ENCODE measurements around the gene TGFBR3L. TPM values are rescaled to one million over a fixed set of nuclear protein-coding genes. Genes with fewer than 3 reads are reported as not detected.

TGFBR3L gene
- total RNA-seq = 4.3 and 5.5 TPM in 2 replicates

DNA sequence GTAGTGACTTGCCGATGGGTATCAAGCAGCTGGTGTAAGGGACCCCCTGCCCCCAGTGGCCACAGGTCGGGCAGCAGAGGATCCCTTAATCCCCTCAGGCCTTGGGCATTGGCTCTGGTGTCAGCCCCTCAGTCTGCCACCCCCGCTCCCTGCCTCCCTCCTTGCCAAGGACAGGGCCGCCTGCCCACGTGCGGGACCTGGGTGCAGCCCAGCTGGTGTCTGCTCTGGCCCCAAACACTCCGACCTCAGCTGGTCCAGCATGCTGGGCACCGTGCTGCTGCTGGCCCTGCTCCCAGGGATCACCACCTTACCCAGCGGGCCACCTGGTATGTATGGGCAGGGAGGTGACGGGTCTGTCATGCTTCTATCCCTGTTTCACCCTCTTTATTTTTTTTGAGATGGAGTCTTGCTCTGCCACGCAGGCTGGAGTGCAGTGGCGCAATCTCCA is at the start of gene TGFBR3L:
Gene TGFBR3L (plus strand): TSS at position 233 of the 448 bp plus-strand sequence.

DNA sequence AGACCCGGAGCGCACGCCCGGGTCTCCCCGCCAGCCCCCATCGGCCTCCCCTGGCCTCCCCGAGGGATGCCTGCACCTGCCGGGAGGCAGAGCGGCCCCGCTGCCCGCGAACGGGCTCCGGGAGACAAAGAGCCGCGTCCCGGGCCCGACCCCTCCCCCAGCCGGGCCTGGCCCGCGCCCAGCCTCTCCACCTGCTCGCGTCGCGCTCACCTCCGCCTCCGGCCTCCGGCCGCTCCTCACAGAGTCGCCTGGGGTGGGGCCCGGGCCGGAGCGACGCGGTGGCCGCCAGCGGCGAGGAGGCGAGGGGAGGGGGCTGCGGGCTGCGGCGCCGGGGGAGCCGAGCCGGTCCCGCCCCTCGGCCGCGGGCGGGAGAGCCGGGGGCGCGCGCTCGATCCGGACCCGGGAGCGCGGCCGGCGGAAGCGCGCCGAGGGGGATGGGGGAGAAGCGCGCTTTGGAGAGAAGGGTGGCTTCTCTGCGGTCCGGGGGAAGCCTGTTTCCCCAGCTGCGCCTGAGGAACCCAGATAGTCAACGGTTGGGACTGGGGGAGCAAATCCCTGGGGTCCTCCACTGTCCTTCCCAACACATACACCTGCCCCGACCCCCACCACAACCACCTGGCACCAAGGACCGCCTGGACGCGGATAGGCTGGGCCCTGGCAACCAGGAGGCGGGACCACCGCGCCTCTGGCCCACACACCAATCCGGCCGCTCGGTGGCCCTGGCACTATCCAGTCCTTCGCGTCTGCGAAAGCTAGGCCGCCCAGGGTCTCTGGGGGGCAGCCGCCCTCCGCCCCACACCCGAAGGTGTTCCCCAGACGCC is 40.3 kb upstream of the TGFBR3L start, which contains the start of gene PRR36:
Gene PRR36 (minus strand): TSS at position 315 of the 821 bp plus-strand sequence. CDS start 701 bp downstream, outside the sequence.

DNA sequence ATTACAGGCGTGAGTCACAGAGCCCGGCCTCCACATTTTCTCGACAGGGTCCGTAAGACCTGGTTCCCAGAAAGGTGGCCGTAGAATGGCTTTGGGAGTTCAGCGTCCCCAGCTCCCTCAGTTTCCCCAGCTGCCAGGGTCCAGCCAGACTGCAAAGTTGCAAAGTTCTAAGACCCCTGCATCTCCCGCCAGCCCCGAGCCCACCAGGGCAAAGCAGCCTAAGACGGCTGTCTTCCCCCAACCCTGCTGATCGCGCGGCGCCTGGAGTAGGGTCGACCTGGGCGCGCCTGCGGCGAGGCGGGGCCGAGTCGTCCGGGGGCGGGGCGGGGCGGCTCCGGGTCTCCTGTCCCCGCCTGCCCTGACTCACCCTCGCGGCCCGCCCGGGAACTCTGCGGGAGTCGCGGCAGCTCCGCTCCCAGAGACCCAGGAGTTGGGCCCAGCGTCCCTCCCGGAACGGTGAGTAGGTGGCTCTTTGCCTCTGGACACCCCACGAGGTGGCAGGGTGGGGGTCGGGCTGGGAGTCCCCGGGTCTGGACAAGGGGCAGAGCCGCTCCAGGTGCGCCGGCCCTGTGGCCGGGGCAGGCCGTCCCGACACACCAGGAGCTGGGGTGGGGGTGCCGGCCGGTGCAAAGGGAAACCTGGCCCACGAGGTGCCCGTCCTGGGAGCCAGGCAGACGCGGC is 26.3 kb upstream of the TGFBR3L start, which contains the start of gene LRRC8E:
Gene LRRC8E (plus strand): TSS at position 366 of the 681 bp plus-strand sequence. CDS start 7,094 bp downstream, outside the sequence.

DNA sequence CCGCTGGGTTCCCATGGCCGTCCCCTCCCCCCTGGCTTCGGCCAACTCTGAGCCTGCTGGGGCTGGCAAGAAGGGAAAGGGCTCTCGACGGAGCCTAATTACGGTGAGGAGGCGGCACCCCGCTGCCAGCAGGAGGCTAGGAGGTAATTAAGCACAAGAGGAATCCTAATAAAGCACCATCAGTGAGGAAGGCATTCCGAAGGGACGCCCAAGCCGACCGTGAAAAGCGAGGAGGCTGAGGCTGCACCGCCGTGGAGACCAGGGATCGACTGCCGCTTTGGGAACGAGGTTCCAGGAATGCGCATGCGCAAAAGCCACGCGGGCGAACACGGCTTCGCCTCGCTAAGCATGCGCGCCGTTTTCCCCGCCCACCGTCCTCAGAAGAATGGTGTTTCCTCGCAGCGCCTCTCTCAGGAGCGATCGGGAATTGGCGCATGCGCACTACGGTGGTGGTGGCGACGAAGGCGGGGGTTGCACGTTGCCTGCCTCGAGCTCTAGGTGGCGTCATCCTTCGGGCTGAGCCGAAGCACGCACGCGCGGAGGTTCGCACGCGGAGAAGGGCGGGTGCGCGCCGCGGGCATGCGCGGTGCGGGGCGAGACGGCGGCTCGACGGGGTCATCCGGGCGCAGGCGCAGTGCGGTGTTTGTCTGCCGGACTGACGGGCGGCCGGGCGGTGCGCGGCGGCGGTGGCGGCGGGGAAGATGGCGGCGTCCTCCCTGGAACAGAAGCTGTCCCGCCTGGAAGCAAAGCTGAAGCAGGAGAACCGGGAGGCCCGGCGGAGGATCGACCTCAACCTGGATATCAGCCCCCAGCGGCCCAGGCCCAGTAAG is 11.2 kb upstream of the TGFBR3L start, which contains the start of gene MAP2K7:
Gene MAP2K7 (plus strand): TSS at position 634 of the 830 bp plus-strand sequence. CDS start 68 bp downstream, at position 702.

DNA sequence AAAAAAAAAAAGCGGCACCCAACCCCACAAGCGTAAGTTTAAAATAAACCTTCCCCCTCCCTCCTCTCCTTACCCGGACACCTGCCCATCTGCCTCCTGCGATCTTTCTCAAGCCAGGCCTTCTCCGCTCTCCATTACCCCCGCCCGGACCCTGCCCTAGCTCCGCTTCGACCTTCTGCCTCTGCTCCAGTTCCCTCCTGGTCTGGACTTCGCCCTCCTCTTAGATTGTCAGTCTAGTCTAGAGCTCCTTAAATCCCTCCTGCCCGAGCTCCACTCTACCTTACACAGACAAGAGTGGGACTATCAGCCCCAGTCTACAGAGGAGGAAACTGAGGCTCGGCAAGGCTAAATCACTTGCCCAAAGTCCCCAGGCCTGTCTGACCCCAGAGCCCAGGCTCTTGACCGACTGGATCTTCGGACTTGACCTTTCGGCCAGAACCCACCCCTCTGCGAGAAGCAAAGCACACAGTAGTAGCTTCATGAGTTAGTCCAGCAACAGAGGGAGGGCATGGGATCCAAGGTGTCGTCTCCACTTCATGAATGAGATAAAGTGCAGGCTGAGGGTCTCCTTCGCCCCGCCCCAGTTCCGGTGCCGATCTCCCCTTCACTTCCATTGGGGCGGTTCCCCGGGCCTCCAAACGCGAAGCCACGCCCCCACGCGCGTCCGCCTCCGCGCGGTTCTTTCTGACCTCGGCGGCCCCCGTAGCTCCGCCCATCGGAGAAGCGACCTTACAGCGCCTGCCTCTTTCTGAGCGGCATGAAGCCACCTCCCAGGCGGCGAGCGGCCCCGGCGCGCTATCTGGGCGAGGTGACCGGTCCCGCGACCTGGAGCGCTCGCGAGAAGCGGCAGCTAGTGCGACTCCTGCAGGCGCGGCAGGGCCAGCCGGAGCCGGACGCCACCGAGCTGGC is 5.2 kb downstream of the TGFBR3L start, which contains the start of gene SNAPC2:
Gene SNAPC2 (plus strand): TSS at position 729 of the 909 bp plus-strand sequence. CDS start 29 bp downstream, at position 758.

DNA sequence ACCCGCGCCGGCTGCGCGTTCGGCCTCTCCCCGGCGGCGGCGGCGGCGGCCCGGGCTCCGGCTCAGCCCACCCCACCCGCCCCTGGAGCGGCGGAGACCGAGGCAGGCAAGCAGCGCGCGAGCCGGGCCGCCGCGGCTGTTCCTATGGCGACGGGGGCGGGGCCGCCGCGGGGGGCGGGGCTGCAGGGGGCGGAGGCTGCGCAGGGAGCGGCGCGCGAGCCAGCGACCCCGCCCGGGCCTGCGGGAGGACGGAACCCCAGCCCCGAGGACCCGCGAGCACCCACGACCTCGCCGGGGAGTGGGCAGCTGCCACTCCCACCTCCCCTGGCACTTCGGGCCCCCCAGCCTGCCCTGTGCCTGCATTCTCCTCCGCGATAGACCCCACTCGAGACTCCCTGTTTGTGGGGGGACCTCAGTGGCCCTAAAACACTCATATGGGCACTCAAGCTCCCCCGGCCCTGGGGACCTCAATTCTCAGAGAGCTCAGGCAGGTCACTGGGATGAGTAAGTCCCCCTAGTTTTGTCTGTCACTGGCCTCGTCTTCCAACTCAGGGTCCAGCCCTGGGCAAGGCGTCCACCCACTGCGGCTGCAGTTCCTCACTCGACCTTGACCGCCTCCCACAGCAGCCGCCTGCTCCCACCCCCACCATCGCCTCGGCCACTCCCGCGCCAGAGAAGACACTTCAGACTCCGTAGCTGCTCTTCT is 11.5 kb downstream of the TGFBR3L start, which contains the start of gene CTXN1:
Gene CTXN1 (minus strand): TSS at position 115 of the 706 bp plus-strand sequence. CDS start 597 bp downstream, outside the sequence.

DNA sequence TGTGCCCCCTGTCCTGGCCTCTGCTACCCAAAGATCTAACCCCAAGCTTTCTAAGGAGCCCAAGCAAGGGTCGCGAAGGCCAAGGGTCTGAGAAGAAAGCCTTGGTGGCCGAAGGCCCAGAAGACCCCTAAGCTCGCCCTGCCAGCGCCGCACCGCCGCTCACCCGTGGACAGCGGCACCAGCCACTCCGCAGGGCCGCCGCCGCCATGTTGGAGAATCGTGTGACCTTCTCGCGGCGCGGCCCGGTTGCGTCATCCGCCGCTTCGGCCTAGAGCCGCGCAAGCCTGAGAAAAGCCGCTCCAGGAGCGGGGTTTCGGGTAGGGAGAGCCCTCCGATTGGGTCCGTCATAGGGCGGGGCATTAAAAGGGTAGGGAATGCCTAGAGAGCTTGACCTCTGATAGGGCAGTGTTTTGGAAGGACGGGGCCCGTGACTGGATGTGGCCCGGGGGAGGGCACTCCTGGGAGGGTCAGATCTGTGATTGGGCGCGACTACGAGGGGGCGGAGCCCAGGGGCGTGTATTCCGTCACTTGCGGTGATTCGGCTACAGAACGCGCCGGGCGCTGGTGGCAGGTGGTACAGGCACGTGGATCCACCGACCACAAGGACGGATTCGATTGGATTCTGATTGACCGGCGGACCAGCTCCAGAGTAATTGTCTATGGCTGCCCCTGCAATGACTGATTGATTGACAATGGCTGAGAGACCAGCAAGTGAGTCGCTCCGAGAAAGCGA is 29.0 kb downstream of the TGFBR3L start, which contains the start of gene TIMM44:
Gene TIMM44 (minus strand): TSS at position 223 of the 733 bp plus-strand sequence. CDS start 15 bp downstream, at position 208.

Other genes with a start within 250 kb of the TGFBR3L start
- not detected in 2 replicates for gene RETN, start 245.8 kb upstream of the TGFBR3L start, total RNA-seq
- not detected in 2 replicates for gene MCEMP1, start 237.7 kb upstream of the TGFBR3L start, total RNA-seq
- gene TRAPPC5, start 234.0 kb upstream of the TGFBR3L start, total RNA-seq = 74.0 and 75.9 TPM in 2 replicates
- not detected in 2 replicates for gene FCER2, start 212.7 kb upstream of the TGFBR3L start, total RNA-seq
- not detected in 2 replicates for gene CLEC4G, start 182.7 kb upstream of the TGFBR3L start, total RNA-seq
- gene CD209, start 167.3 kb upstream of the TGFBR3L start, total RNA-seq = not detected in 2 replicates
- not detected in 2 replicates for gene CLEC4M, start 151.6 kb upstream of the TGFBR3L start, total RNA-seq
- 12.0 and 12.1 TPM in 2 replicates for gene EVI5L, start 84.6 kb upstream of the TGFBR3L start, total RNA-seq
- gene PRR36, start 40.4 kb upstream of the TGFBR3L start, total RNA-seq = under 0.01 TPM in 1 of 2 replicates, not detected in the other
- gene LRRC8E, start 26.3 kb upstream of the TGFBR3L start, total RNA-seq = 8.3 and 19.0 TPM in 2 replicates
- gene MAP2K7, start 11.0 kb upstream of the TGFBR3L start, total RNA-seq = 11.3 and 11.5 TPM in 2 replicates
- gene SNAPC2, start 5.5 kb downstream of the TGFBR3L start, total RNA-seq = 10.1 and 20.7 TPM in 2 replicates
- gene CTXN1, start 11.3 kb downstream of the TGFBR3L start, total RNA-seq = 8.2 TPM in 1 of 2 replicates, not detected in the other
- gene TIMM44, start 28.8 kb downstream of the TGFBR3L start, total RNA-seq = 71.8 and 84.6 TPM in 2 replicates
- gene ELAVL1, start 90.8 kb downstream of the TGFBR3L start, total RNA-seq = 31.6 and 39.9 TPM in 2 replicates
- not detected in 2 replicates for gene CCL25, start 137.9 kb downstream of the TGFBR3L start, total RNA-seq
- not detected in 2 replicates for gene FBN3, start 234.8 kb downstream of the TGFBR3L start, total RNA-seq

Data from tracheal epithelial cell (primary cell).